Body of pancreas (tissue), 4 donors: ENCODE data around the gene VPS37B.

ENCODE experiments used
- CTCF ChIP-seq, 7 experiments: fragments of 450-650 bp in 4 of 7; fragments of 200-600 bp in 3 of 7; sonication (generic) in 3 of 7; IDR thresholded peaks; one replicate each; pipeline ENCODE4 v1.5.1; 2016 to 2019; ENCODE audit warnings: antibody characterized with exemption in 7 of 7
- POLR2A ChIP-seq, 3 donors: fragments of 450-650 bp; IDR thresholded peaks; one replicate each; pipeline ENCODE4 v1.6.1; 2016; ENCODE audit warnings: antibody characterized with exemption in 3 of 3, mild to moderate bottlenecking in 2 of 3

GRCh38 chr12:122872815-122873361 is 23.0 kb downstream of the VPS37B start:
- no peak for TF ChIP-seq CTCF (IDR thresholded peaks at IDR 0.05)
- TF ChIP-seq POLR2A (IDR thresholded peaks at IDR 0.05) = no peak
